ENCODE results near the gene MAGI1.

Gene MAGI1

GRCh38 chr3:66010739-66011655, 27.7 kb downstream of the MAGI1 start:
- DNase-seq, result no peak

- DNase-seq, result no peak
Observed at GRCh38 chr3:66010348-66010738, 28.4 kb downstream of the MAGI1 start.

- DNase-seq, result no peak
Observed at GRCh38 chr3:66004244-66004643, 34.5 kb downstream of the MAGI1 start.

- DNase-seq, result no peak
Observed at GRCh38 chr3:66001626-66002025, 37.1 kb downstream of the MAGI1 start.

- DNase-seq, result no peak
Observed at GRCh38 chr3:66000506-66000905, 38.2 kb downstream of the MAGI1 start.

DNA sequence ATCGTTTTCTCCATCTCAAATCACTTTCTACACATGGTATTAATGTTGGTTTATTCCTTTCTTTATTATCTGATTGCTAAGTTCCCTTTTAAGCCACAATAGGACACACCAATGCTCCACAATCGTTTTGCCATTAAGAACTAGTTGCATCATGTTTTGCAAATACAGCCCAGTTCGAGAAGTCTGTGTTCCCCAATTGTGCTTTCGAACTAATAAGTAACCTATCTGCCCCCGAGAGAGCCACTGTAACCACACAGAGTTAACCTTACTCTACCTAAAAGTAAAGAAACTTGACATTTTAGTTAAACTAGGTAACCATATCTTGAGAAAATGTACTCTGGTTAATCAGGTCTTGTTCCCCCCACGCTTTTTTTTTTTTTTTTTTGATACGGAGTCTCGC, 39.1 kb downstream of the MAGI1 start:
- DNase-seq, result no peak

DNA sequence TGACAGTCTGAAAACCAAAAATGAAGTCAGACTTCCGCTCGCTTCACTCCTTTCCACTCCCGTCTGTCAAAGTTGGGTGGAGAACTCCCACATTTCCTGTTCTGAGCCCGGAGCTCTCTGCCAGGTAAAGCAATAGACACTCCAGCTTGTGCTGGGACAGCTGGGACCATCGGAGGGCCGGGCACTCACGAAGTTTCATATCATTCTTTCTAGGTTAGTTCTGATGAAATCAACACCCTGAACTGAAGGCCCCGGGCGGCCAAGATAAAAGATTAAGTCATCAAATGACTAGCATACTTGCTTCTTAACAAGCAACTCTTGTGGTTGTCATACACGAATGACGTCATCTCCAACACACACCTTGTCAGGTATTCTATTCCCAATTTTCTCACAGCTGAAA, 42.1 kb downstream of the MAGI1 start:
- no peak for DNase-seq

- no peak for DNase-seq
Observed at GRCh38 chr3:65995515-65995914, 43.2 kb downstream of the MAGI1 start.

DNA sequence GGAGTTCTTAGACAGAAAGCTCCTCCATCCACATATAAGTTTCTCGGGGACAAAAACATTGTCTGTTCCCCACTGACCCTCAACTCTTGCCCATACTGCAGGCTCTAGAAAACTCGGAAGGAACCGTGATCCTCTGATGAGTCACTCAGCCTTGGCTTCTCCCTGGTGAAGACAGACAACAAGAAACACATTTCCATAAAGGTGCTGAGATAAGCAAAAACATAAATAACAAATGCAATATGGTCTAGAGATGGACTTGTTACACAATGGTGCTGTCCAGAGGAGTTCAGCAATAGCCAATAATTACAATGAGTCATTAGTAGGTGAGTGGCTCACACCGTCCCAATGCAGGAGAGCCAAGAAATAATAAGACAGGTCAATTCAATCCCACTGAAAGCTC, 43.7 kb downstream of the MAGI1 start:
- no peak for DNase-seq

GRCh38 chr3:65993134-65993900, 45.4 kb downstream of the MAGI1 start:
- no peak for DNase-seq

- no peak for DNase-seq
Observed at GRCh38 chr3:65992106-65992505, 46.6 kb downstream of the MAGI1 start.

DNA sequence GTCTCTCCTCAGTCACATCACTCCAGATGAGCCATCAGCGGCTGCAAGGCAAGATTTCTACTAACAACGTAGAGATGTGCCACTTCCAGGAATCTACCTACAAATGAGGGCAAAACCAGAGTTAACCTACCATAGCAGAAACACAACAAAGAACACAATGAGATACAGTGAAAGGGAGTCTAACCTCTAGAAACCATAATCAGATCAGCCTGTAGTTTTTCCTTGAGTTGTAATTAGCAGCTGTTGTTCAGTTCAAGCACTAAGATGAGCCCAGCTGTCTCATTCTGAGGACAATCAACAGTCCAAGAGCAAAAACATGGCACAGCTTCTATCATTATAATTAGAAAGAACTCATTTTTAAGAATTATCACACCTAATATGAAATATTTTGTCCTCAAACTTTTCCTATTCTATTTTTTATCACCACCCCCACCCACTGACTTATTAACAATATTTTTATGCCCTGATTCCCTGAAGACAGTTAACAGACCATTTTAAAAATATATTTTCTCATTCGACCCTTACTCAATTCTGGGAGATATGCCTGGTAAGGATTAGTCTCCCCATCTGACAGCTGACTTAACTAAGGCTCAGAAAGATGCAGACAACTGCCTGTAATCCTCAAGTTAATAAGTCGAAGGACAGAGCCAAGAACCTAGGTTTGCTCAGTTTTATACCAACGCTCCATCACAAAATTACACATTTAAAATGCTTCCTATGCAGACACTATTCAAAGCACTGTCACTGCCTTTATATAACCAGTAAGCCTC, 50.1 kb downstream of the MAGI1 start:
- no peak for DNase-seq

GRCh38 chr3:65986285-65986684, 52.4 kb downstream of the MAGI1 start:
- DNase-seq, result no peak

DNA sequence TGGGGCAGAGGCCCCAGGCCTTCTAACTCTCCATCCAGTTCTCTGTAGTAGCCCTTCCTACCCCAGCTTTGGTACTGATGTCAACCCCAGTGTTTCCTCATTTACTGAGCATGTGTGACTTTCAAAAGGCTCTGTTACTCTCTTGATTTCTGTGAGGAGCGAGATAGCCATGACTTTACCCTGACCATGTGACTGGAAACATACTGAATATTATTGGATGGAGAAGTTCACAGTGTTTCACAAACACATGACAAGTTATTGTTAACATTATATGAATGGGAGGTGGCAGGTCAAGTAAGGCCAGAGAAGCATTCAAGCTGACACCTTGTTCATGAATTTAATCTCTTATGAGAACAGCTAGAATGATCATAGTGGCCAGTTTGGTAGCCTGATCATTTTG, 53.7 kb downstream of the MAGI1 start:
- DNase-seq, result no peak

GRCh38 chr3:65983100-65983499, 55.6 kb downstream of the MAGI1 start:
- no peak for DNase-seq

DNA sequence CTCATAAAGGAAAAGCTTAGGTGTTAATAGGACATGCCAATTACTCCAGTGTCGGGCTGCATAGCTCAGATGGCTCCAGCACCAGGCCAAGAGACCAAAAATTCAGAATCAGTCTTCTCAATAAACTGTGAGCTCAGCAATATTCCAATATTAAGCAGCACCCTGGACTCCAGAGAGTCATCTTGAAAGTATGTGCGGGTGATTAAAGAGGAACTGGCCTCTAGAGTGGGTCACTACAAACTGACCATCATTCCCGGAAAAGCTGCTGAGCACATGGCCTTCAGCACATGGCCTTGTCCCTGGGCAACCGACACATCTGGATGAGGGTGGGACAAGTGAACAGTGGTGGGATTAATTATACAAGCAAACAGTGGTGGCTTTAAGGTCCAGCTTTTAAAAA, 59.0 kb downstream of the MAGI1 start:
- DNase-seq, result no peak

GRCh38 chr3:65979162-65979561, 59.6 kb downstream of the MAGI1 start:
- no peak for DNase-seq

- no peak for DNase-seq
Observed at GRCh38 chr3:65978116-65978515, 60.6 kb downstream of the MAGI1 start.

DNA sequence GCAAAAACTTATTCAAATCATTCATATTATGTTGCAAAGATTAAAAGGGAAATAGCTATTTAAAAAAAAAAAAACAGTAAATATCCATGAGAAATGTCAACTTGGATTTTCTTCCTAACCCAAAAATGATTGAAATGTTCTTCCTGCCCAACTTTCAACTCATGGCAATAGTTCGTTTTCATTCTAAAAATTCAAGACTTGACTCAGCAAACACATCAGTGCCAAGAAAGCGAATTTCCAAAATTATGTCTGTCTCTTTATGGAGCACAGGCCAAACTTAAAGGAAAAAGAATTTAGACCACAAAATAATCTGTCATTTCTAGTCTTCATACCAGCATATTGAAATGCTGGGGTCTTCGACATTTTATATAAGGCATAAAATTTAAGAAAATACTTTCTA, 63.7 kb downstream of the MAGI1 start:
- no peak for DNase-seq

- DNase-seq, result no peak
Observed at GRCh38 chr3:65974509-65974908, 64.2 kb downstream of the MAGI1 start.

- no peak for DNase-seq
Observed at GRCh38 chr3:65972765-65973164, 66.0 kb downstream of the MAGI1 start.

DNA sequence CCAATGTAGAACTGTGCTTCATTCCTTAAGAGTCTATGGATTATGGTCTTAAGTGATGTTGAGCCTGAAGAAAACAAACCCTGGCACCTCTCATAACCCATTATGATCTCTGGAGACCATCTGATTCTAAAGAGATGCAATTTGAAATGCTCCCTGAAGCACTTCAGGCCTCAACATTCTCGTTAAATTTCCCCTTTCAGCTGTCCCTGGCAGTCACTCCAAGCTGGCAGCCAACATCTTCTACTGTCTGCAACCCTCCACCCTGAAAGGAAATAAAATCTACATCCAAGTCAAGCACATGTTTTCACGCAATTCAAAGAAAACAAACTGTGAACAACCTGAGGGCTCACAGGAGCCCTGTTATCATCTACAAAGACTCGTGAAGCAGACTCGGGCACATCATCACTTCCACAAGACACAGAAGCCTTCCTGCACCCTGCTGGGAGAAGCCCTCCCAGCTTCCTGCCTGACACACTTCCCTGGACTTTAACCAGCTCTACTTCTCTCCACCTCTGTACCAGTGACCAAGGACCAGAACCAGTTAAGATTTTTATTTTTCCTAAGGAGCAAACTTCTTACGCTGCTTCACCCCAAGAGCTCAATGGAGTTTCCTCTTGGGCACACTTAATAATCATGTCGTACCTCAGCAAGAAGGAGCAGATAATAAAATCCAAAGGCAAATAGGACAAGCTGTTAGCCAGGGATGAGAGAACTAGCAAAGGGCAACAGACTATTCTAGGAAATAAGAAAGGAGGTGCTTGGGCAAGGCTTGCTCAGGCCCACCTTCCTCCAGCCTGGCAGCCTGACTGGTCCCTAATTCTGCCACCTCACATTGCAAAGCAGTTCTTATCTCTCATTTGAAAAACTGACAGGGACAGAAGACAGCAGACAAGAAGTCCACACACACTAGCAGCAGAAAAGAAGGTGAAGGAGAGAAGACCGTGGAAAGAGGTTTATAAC, 67.1 kb downstream of the MAGI1 start:
- no peak for DNase-seq
